Suprapubic skin (tissue), 4 donors: ENCODE data around the gene SLC16A8. TPM values are rescaled to one million over a fixed set of nuclear protein-coding genes. Genes with fewer than 3 reads are reported as not detected.
A peak's percentile ranks its signal among the peaks of the same experiment; 100 is the strongest.

Experiments
- DNase-seq, 2 donors: peaks; one replicate each; pipeline ENCODE4 v3.0.0-alpha.2; 2019; ENCODE audit warnings: low spot score in 2 of 2
- H3K27ac ChIP-seq: fragments of 200-600 bp; sonication (generic); one replicate; pipeline ENCODE4 v1.5.1; 2019
- H3K27me3 ChIP-seq: fragments of 200-600 bp; sonication (generic); one replicate; pipeline ENCODE4 v1.5.1; 2019
- H3K36me3 ChIP-seq: fragments of 200-600 bp; sonication (generic); one replicate; pipeline ENCODE4 v1.5.1; 2019
- H3K4me1 ChIP-seq: fragments of 200-600 bp; sonication (generic); one replicate; pipeline ENCODE4 v1.5.1; 2019
- H3K4me3 ChIP-seq: fragments of 200-600 bp; sonication (generic); one replicate; pipeline ENCODE4 v1.5.1; 2019; ENCODE audit warnings: mild to moderate bottlenecking
- H3K9me3 ChIP-seq: fragments of 200-600 bp; sonication (generic); one replicate; pipeline ENCODE4 v1.5.1; 2019
- CTCF ChIP-seq, 2 donors: fragments of 200-600 bp in 1 of 2; fragments of 450-650 bp in 1 of 2; sonication (generic) in 1 of 2; IDR thresholded peaks; one replicate each; pipeline ENCODE4 v1.5.1; 2016 to 2019; ENCODE audit warnings: antibody characterized with exemption in 2 of 2, mild to moderate bottlenecking in 1 of 2, moderate library complexity in 1 of 2
- EP300 ChIP-seq: sonication (generic); formaldehyde crosslinking; IDR thresholded peaks from one replicate; pipeline ENCODE4 v1.6.1; 2017; ENCODE audit warnings: antibody characterized with exemption
- POLR2A ChIP-seq, 2 donors: fragments of 450-650 bp; IDR thresholded peaks; one replicate each; pipeline ENCODE4 v1.6.1; 2017; ENCODE audit warnings: antibody characterized with exemption in 2 of 2, mild to moderate bottlenecking in 2 of 2, moderate library complexity in 2 of 2
- POLR2AphosphoS5 ChIP-seq, 3 donors: sonication (generic); formaldehyde crosslinking; IDR thresholded peaks; one replicate each; pipeline ENCODE4 v1.6.1; 2017; ENCODE audit warnings: antibody characterized with exemption in 3 of 3
- WGBS: methylation state at CpG from one replicate; pipeline ENCODE4 v1.1.5; 2018; 5-methylcytosine and 5-hydroxymethylcytosine counted together
- total RNA-seq, 4 donors: library from RNA; depleted of rRNA; stranded (reverse); fragments of >200 nt; gene quantifications; one replicate each; pipeline ENCODE4 v1.1.0, GENCODE V29; 2016

SLC16A8 gene
- total RNA-seq, 4 donors from 2014 or later: not detected

- H3K4me3 ChIP-seq: no peak overlapping the region
- H3K27ac ChIP-seq: no peak overlapping the region
- TF ChIP-seq EP300 (no peak), POLR2AphosphoS5 (IDR thresholded peaks at IDR 0.05) (no peak), CTCF (IDR thresholded peaks at IDR 0.05) (no peak), POLR2A (IDR thresholded peaks at IDR 0.05) (no peak)
- H3K9me3 ChIP-seq: no peaks in the 10 kb centered on the region
- DNase-seq: peak in 1 of 2 donors; percentile 49
- peaks cover 26% of the 10 kb centered on the region for H3K27me3 ChIP-seq
- peaks cover 8% of the 10 kb centered on the region for H3K36me3 ChIP-seq
- WGBS: 77% methylated on average over 5 of the region's 5 CpGs
- peaks cover 39% of the 10 kb centered on the region for H3K4me1 ChIP-seq
Measured at GRCh38 chr22:38085501-38085900, 1.5 kb upstream of the SLC16A8 start.

- H3K27ac ChIP-seq: no peak overlapping the region
- peak in 1 of 2 donors; percentile 55 for DNase-seq
Measured at GRCh38 chr22:38085056-38085455, 1.1 kb upstream of the SLC16A8 start.

GRCh38 chr22:38082986-38083710 lies 836 bp downstream of the SLC16A8 start:
- Histone ChIP-seq H3K36me3 (peaks cover 8% of the 10 kb centered on the region), H3K27me3 (peaks cover 21% of the 10 kb centered on the region), H3K4me1 (peaks cover 28% of the 10 kb centered on the region), H3K4me3 (peak overlapping the region; percentile 53), H3K27ac (no peak overlapping the region), H3K9me3 (no peaks in the 10 kb centered on the region)
- 84% methylated on average over 23 of the region's 24 CpGs for WGBS
- no peak for TF ChIP-seq CTCF (IDR thresholded peaks at IDR 0.05)
- no peak for TF ChIP-seq POLR2AphosphoS5 (IDR thresholded peaks at IDR 0.05)
- no peak for TF ChIP-seq POLR2A (IDR thresholded peaks at IDR 0.05)
- no peak for TF ChIP-seq EP300
- peak in 1 of 2 donors; percentile 38 for DNase-seq

More at GRCh38 chr22:38085056-38085455, 1.1 kb upstream of the SLC16A8 start:
- 95% methylated on average over 10 of the region's 12 CpGs for WGBS
- H3K4me3 ChIP-seq: no peak overlapping the region
- H3K9me3 ChIP-seq: no peaks in the 10 kb centered on the region
- TF ChIP-seq POLR2A (IDR thresholded peaks at IDR 0.05) (no peak), EP300 (no peak), CTCF (IDR thresholded peaks at IDR 0.05) (no peak), POLR2AphosphoS5 (IDR thresholded peaks at IDR 0.05) (no peak)
- peaks cover 8% of the 10 kb centered on the region for H3K36me3 ChIP-seq
- H3K4me1 ChIP-seq: peaks cover 41% of the 10 kb centered on the region
- H3K27me3 ChIP-seq: peaks cover 26% of the 10 kb centered on the region

- Histone ChIP-seq H3K27me3 (peaks cover 18% of the 10 kb centered on the region), H3K4me3 (peak overlapping the region; percentile 53), H3K36me3 (peaks cover 8% of the 10 kb centered on the region), H3K27ac (peak overlapping the region; percentile 24), H3K4me1 (peaks cover 28% of the 10 kb centered on the region), H3K9me3 (no peaks in the 10 kb centered on the region)
- no peak for TF ChIP-seq CTCF (IDR thresholded peaks at IDR 0.05)
- TF ChIP-seq POLR2AphosphoS5 (IDR thresholded peaks at IDR 0.05): no peak
- no peak for TF ChIP-seq POLR2A (IDR thresholded peaks at IDR 0.05)
- no peak for TF ChIP-seq EP300
- WGBS: 43% methylated on average over 14 of the region's 52 CpGs
- DNase-seq: peak in 1 of 2 donors; percentile 67
Measured at GRCh38 chr22:38081941-38082828, 1.8 kb downstream of the SLC16A8 start.

- no peak for TF ChIP-seq POLR2AphosphoS5 (IDR thresholded peaks at IDR 0.05)
- TF ChIP-seq POLR2A (IDR thresholded peaks at IDR 0.05): no peak
- TF ChIP-seq EP300: no peak
- no peak for TF ChIP-seq CTCF (IDR thresholded peaks at IDR 0.05)
- WGBS: no CpG with 5 or more reads among the region's 17 CpGs
- Histone ChIP-seq H3K36me3 (peaks cover 8% of the 10 kb centered on the region), H3K4me3 (peak overlapping the region; percentile 53), H3K27me3 (peaks cover 18% of the 10 kb centered on the region), H3K27ac (peak overlapping the region; percentile 26), H3K4me1 (peaks cover 28% of the 10 kb centered on the region), H3K9me3 (no peaks in the 10 kb centered on the region)
- DNase-seq: no peak
Measured at GRCh38 chr22:38081636-38081940, 2.4 kb downstream of the SLC16A8 start.
